Neural crest cell (in vitro differentiated cells): Measurements from ENCODE around the gene PGA5. TPM values are rescaled to one million over a fixed set of nuclear protein-coding genes. Genes with fewer than 3 reads are reported as not detected.
"Not testable (repeated sequence)": the region's sequence is repeated elsewhere in the genome, so short reads cannot be mapped to it uniquely, and the experiment has no call there.

Source experiments
- DNase-seq: peaks from one replicate; pipeline ENCODE4 v3.0.0; 2021; ENCODE audit warnings: low read depth, mixed read lengths, low spot score
- H3K27ac Mint-ChIP-seq: one replicate; pipeline ENCODE4 v1.8.0; 2021; ENCODE audit warnings: mild to moderate bottlenecking, mixed read lengths; ENCODE audit not compliant: unreplicated experiment
- H3K27me3 Mint-ChIP-seq: 2 replicates; pipeline ENCODE4 v1.8.0; 2021; ENCODE audit warnings: low read depth, mild to moderate bottlenecking, mixed read lengths
- H3K36me3 Mint-ChIP-seq: 2 replicates; pipeline ENCODE4 v1.8.0; 2021; ENCODE audit warnings: low read depth, mild to moderate bottlenecking, mixed read lengths
- H3K4me1 Mint-ChIP-seq: 2 replicates; pipeline ENCODE4 v1.8.0; 2021; ENCODE audit warnings: mixed read lengths
- H3K4me3 Mint-ChIP-seq: one replicate; pipeline ENCODE4 v1.8.0; 2021; ENCODE audit warnings: mild to moderate bottlenecking, mixed read lengths
- H3K9me3 Mint-ChIP-seq: 2 replicates; pipeline ENCODE4 v1.8.0; 2021; ENCODE audit warnings: mixed read lengths
- total RNA-seq: library from RNA; stranded (reverse); gene quantifications from 2 replicates; pipeline ENCODE4 v1.2.1, GENCODE V29; 2021

PGA5 gene
- total RNA-seq, 1 donor from 2014 or later: not detected

GRCh38 chr11:61219016-61219415 is 22.0 kb upstream of the PGA5 start:
- not testable (repeated sequence) for H3K4me1 Mint-ChIP-seq, H3K4me3 Mint-ChIP-seq, H3K9me3 Mint-ChIP-seq, DNase-seq, H3K27ac Mint-ChIP-seq, H3K27me3 Mint-ChIP-seq, H3K36me3 Mint-ChIP-seq

DNA sequence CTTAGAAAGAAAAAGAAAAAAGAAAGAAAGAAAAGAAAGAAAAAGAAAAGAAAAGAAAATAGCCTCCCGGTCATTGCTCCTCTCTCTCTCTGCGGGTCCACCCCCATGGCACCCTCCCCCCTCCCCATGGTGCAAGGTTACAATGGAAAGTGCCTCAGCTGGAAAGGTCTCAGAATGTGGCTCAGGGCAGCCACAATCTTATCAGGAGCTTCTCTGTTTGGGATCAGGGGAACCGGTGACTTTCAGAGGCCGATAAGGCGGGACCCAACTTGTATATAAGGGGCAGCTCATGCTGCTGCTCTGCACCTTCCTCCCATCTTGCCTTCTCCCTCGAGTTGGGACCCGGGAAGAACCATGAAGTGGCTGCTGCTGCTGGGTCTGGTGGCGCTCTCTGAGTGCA is 18.9 kb upstream of the PGA5 start, which contains the start of gene PGA4:
Gene PGA4, plus strand, starts transcription at position 301 of the 400 bp plus-strand sequence. Its CDS starts 54 bp downstream, at position 355.
- H3K27ac Mint-ChIP-seq, DNase-seq, H3K27me3 Mint-ChIP-seq, H3K4me1 Mint-ChIP-seq, H3K4me3 Mint-ChIP-seq, H3K36me3 Mint-ChIP-seq, H3K9me3 Mint-ChIP-seq: not testable (repeated sequence)

GRCh38 chr11:61222692-61223091 is 18.3 kb upstream of the PGA5 start:
- not testable (repeated sequence) for H3K36me3 Mint-ChIP-seq, H3K4me3 Mint-ChIP-seq, H3K9me3 Mint-ChIP-seq, H3K27me3 Mint-ChIP-seq, H3K27ac Mint-ChIP-seq, H3K4me1 Mint-ChIP-seq, DNase-seq

DNA sequence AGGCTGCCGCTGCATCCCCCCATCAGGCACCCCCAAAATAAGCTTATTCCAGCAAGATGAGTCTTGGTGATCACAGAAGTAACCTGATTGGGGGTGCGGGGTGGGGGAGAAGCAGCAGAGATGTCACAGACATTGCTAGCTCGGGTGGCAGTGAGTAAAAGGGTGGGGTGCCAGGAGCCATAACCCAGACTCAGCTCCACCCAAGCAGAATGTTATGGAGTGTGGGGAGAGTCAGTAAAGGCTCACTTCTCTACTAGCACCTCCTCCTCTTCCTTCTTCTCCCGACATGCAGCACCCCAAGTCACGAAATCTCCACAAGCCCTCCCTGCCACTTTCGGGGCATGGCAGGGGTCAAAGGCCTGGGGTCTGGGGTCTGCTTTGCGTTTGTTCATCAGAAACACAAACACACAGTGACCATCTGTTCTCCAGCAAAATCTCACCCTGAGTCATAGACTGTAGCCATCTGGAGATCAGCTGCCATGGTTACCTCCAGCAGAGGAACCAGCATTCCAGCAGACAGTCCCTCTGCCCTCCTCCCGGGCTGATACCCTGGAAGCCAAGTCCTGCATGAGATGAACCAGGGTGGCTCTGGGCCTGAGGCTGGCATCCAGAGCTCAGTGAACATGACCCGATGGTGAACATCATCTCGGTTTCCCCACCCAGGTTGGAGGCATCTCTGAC is 14.4 kb upstream of the PGA5 start:
- not testable (repeated sequence) for H3K4me3 Mint-ChIP-seq, H3K9me3 Mint-ChIP-seq, H3K4me1 Mint-ChIP-seq, H3K27me3 Mint-ChIP-seq, DNase-seq, H3K36me3 Mint-ChIP-seq, H3K27ac Mint-ChIP-seq

DNA sequence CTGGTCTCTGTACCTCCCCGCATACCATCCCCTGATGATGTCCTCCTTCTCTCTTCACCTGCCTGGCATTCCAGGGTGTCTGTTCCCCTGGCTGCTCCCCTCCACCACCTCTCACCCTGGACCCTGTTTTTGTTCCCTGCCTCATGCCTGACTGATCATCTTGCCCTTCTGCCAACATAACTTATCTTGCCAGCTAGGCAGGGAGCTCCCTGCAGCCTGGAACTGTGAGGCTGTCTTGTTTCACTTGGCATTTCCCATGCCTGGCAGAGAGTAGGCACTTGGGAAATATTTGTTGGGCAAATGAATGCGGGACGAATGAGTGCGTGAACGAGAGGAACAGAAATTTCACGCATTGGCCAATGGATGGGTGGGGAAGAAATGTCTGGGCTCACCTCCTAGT is 11.5 kb upstream of the PGA5 start:
- H3K36me3 Mint-ChIP-seq, H3K4me1 Mint-ChIP-seq, DNase-seq, H3K27me3 Mint-ChIP-seq, H3K4me3 Mint-ChIP-seq, H3K9me3 Mint-ChIP-seq, H3K27ac Mint-ChIP-seq: not testable (repeated sequence)

- H3K4me1 Mint-ChIP-seq, H3K9me3 Mint-ChIP-seq, H3K27ac Mint-ChIP-seq, H3K27me3 Mint-ChIP-seq, H3K36me3 Mint-ChIP-seq, DNase-seq, H3K4me3 Mint-ChIP-seq: not testable (repeated sequence)
Observed at GRCh38 chr11:61231033-61231432, 9.9 kb upstream of the PGA5 start.

- H3K27ac Mint-ChIP-seq, H3K36me3 Mint-ChIP-seq, H3K9me3 Mint-ChIP-seq, DNase-seq, H3K27me3 Mint-ChIP-seq, H3K4me1 Mint-ChIP-seq, H3K4me3 Mint-ChIP-seq: not testable (repeated sequence)
Observed at GRCh38 chr11:61231585-61231984, 9.4 kb upstream of the PGA5 start.

DNA sequence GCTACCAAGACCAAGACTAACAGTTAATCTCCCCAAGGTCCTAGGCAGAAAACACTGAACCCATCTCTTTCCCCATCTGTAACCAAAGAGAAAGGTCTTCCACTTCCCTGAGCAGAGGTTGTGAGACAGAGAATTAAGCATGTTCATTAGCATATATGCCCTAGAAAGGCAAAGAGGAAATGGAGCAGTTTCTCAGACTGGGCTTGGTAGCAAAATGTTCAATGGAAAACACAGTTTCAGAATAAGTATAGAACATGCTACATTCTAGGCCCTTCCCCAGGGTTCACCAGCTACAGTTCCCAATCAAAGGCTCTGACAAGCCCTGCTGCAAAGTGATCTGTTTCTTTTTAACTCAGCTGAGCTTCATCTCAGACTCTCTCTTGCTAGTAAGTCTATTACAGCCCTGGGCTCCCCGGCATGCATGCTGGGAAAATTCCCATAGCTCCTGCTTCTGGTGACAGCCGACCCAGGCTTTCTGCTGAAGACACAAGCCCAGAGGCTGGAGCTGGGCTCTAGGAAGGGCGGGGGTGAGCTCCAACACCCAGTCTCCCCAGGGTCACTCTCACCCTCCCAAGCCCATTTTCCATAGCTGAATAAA is 8.3 kb upstream of the PGA5 start:
- DNase-seq, H3K4me3 Mint-ChIP-seq, H3K9me3 Mint-ChIP-seq, H3K4me1 Mint-ChIP-seq, H3K27ac Mint-ChIP-seq, H3K36me3 Mint-ChIP-seq, H3K27me3 Mint-ChIP-seq: not testable (repeated sequence)

DNA sequence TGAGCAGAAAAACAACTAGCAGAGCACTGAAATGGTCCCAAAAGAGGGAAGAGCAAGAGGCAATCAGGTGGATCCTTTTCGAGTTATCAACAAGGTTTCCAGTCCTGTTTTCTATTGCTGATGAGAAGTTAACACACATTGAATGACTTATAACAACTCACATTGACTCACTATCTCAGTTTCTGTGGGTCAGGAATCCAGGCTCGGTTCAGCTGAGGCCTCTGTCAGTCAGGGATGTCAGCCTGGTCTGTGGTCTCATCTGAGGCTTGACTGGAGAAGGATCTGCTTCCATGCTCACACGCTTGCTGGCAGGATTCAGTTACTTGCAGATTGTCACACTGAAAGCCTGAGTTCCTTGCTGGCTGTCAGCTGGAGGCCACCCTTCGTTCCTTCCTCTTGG is 3.8 kb upstream of the PGA5 start:
- not testable (repeated sequence) for H3K9me3 Mint-ChIP-seq, H3K36me3 Mint-ChIP-seq, H3K27ac Mint-ChIP-seq, H3K4me1 Mint-ChIP-seq, H3K27me3 Mint-ChIP-seq, DNase-seq, H3K4me3 Mint-ChIP-seq

DNA sequence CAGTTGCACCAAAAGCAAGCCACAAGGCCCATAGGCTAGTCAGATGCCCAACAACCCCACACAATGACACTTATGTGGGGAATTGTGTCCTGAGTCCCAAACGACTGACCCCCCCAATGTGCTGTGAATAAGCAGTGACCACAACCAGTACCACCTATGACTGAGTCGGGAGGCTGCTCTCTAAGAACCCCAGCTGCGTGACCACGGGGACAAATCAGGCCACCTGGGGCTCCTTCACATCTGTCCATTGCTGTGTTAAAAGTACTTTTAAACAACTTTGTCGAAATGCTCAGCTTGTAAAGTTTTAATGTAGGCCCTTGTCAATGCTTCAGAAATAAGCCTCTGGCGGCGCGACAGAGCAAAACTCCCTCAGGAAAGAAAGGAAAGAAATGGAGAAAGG is 687 bp upstream of the PGA5 start:
- not testable (repeated sequence) for H3K27ac Mint-ChIP-seq, H3K4me1 Mint-ChIP-seq, H3K9me3 Mint-ChIP-seq, H3K4me3 Mint-ChIP-seq, H3K27me3 Mint-ChIP-seq, H3K36me3 Mint-ChIP-seq, DNase-seq

DNA sequence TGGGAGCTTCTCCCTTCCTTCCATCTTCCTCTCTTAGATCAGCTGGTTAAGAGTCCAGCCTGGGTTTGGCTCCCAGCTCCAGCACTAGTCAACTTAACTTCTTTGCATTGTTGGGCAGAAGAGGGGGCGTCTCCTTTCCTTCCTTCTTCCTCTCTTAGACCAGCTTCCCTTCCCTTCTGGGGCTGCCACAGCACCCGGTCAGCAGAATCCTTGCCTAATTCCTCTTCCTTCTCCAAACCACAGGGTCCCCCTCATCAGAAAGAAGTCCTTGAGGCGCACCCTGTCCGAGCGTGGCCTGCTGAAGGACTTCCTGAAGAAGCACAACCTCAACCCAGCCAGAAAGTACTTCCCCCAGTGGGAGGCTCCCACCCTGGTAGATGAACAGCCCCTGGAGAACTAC is 551 bp downstream of the PGA5 start:
- H3K27ac Mint-ChIP-seq, DNase-seq, H3K27me3 Mint-ChIP-seq, H3K9me3 Mint-ChIP-seq, H3K36me3 Mint-ChIP-seq, H3K4me3 Mint-ChIP-seq, H3K4me1 Mint-ChIP-seq: not testable (repeated sequence)

DNA sequence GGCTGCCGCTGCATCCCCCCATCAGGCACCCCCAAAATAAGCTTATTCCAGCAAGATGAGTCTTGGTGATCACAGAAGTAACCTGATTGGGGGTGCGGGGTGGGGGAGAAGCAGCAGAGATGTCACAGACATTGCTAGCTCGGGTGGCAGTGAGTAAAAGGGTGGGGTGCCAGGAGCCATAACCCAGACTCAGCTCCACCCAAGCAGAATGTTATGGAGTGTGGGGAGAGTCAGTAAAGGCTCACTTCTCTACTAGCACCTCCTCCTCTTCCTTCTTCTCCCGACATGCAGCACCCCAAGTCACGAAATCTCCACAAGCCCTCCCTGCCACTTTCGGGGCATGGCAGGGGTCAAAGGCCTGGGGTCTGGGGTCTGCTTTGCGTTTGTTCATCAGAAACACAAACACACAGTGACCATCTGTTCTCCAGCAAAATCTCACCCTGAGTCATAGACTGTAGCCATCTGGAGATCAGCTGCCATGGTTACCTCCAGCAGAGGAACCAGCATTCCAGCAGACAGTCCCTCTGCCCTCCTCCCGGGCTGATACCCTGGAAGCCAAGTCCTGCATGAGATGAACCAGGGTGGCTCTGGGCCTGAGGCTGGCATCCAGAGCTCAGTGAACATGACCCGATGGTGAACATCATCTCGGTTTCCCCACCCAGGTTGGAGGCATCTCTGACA is 4.4 kb downstream of the PGA5 start:
- not testable (repeated sequence) for H3K27me3 Mint-ChIP-seq, H3K27ac Mint-ChIP-seq, DNase-seq, H3K4me1 Mint-ChIP-seq, H3K4me3 Mint-ChIP-seq, H3K9me3 Mint-ChIP-seq, H3K36me3 Mint-ChIP-seq

DNA sequence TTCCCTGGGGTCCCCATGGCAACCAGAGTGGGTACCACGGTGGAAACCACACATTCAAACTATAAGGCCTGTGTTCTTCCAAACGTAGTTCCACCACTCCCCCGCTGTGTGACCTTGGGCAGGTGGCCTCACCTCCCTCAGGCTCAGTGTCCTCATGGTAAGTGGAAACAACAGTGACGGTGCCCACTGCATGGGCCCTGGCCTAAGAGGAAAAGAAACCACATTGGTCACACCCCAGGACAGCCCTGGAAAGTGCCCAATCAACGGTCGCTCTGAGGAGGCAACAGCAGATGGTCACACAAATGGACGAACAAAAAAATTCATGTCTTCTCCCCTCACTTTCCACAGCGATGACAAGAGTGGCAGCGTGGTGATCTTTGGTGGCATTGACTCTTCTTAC is 7.1 kb downstream of the PGA5 start:
- H3K9me3 Mint-ChIP-seq: not testable (repeated sequence)

GRCh38 chr11:61249201-61249600 is 8.2 kb downstream of the PGA5 start:
- DNase-seq, H3K27me3 Mint-ChIP-seq, H3K4me1 Mint-ChIP-seq, H3K27ac Mint-ChIP-seq, H3K9me3 Mint-ChIP-seq, H3K36me3 Mint-ChIP-seq, H3K4me3 Mint-ChIP-seq: not testable (repeated sequence)

More for the DNA sequence above, 7.1 kb downstream of the PGA5 start:
- not testable (repeated sequence) for H3K4me3 Mint-ChIP-seq, H3K27me3 Mint-ChIP-seq, H3K36me3 Mint-ChIP-seq, DNase-seq, H3K4me1 Mint-ChIP-seq, H3K27ac Mint-ChIP-seq
